HepG2 (cell line): ENCODE data around the gene SRSF2. TPM values are rescaled to one million over a fixed set of nuclear protein-coding genes. Genes with fewer than 3 reads are reported as not detected.

ENCODE experiments used
- EZH2 ChIP-seq: conservative IDR thresholded peaks from 2 replicates; pipeline ENCODE4 v1.6.1; 2012; ENCODE audit warnings: mild to moderate bottlenecking, low read depth, low read length, moderate library complexity
- HMG20A ChIP-seq: IDR thresholded peaks from 2 replicates; pipeline ENCODE4 v1.6.1; 2016; ENCODE audit warnings: borderline replicate concordance
- NR2F2 ChIP-seq: IDR thresholded peaks from 2 replicates; pipeline ENCODE4 v1.6.1; 2012; ENCODE audit warnings: low read depth, inconsistent platforms, borderline replicate concordance
- NR2F6 ChIP-seq, 2 experiments: IDR thresholded peaks; 2 replicates each; pipeline ENCODE4 v1.6.1; 2016; ENCODE audit warnings: antibody characterized with exemption in 1 of 2, mild to moderate bottlenecking in 1 of 2
- RBM22 ChIP-seq: fragments of 200-400 bp; formaldehyde crosslinking; optimal IDR thresholded peaks from 2 replicates; pipeline ENCODE3; 2017; ENCODE audit warnings: mild to moderate bottlenecking, low read length, moderate library complexity
- REPIN1 ChIP-seq: sonication (generic); formaldehyde crosslinking; IDR thresholded peaks from 2 replicates; pipeline ENCODE4 v1.8.0; 2022; ENCODE audit warnings: missing genetic modification reagents, low read depth, mild to moderate bottlenecking, borderline replicate concordance
- SP5 ChIP-seq: IDR thresholded peaks from 2 replicates; pipeline ENCODE4 v1.6.1; 2016; ENCODE audit warnings: low read depth, borderline replicate concordance
- TBX2 ChIP-seq: sonication (generic); formaldehyde crosslinking; IDR thresholded peaks from 2 replicates; pipeline ENCODE4 v1.5.0; 2020; ENCODE audit warnings: missing genetic modification reagents, mild to moderate bottlenecking, borderline replicate concordance
- ZBTB21 ChIP-seq: sonication (generic); formaldehyde crosslinking; IDR thresholded peaks from 2 replicates; pipeline ENCODE4 v1.4.0; 2020; ENCODE audit warnings: missing genetic modification reagents
- ZNF180 ChIP-seq: sonication (generic); formaldehyde crosslinking; IDR thresholded peaks from 2 replicates; pipeline ENCODE4 v1.4.0; 2020; ENCODE audit warnings: low read depth, missing genetic modification reagents, borderline replicate concordance
- ZNF343 ChIP-seq: sonication (generic); formaldehyde crosslinking; IDR thresholded peaks from 2 replicates; pipeline ENCODE4 v1.4.0; 2020; ENCODE audit warnings: mild to moderate bottlenecking, missing genetic modification reagents
- ZNF577 ChIP-seq: sonication (generic); formaldehyde crosslinking; IDR thresholded peaks from 2 replicates; pipeline ENCODE4 v1.4.0; 2020; ENCODE audit warnings: mild to moderate bottlenecking, low read depth, missing genetic modification reagents, borderline replicate concordance
- ZNF670 ChIP-seq: sonication (generic); formaldehyde crosslinking; IDR thresholded peaks from 2 replicates; pipeline ENCODE4 v1.8.0; 2022; ENCODE audit warnings: mild to moderate bottlenecking, missing genetic modification reagents, borderline replicate concordance
- ZNF720 ChIP-seq: sonication (generic); formaldehyde crosslinking; IDR thresholded peaks from 2 replicates; pipeline ENCODE4 v1.4.0; 2020; ENCODE audit warnings: missing genetic modification reagents
- ZSCAN31 ChIP-seq: sonication (generic); formaldehyde crosslinking; IDR thresholded peaks from 2 replicates; pipeline ENCODE4 v1.5.0; 2020; ENCODE audit warnings: low read depth, mild to moderate bottlenecking, missing genetic modification reagents
- polyA plus RNA-seq, 8 experiments: library from polyadenylated mRNA; depleted of rRNA in 3 of 8; stranded (reverse) in 7 of 8; unstranded in 1 of 8; fragments of >200 nt; fragmentation: Illumina TruSeq in 4 of 8; extraction: Trizol in 4 of 8; gene quantifications; 2 replicates each; pipeline versions ENCODE4 v1.2.1 to v1.2.3, GENCODE V29; 2011 to 2016; ENCODE audit warnings: low read depth in 4 of 8, missing spikeins in 1 of 8, mixed read lengths in 1 of 8; ENCODE audit not compliant: insufficient read depth in 1 of 8
- total RNA-seq, 5 experiments: library from RNA; depleted of rRNA; stranded (reverse); fragments of >200 nt; fragmentation: Illumina TruSeq; extraction: Trizol; gene quantifications; 2 replicates each; pipeline ENCODE4 v1.2.3, GENCODE V29; 2016; ENCODE audit warnings: low read depth in 1 of 5
- TF ChIP-seq, protein P1 (sequence below): sonication (generic); formaldehyde crosslinking; IDR thresholded peaks from 2 replicates; pipeline ENCODE4 v1.4.0; 2020; ENCODE audit warnings: missing genetic modification reagents, borderline replicate concordance
- TF ChIP-seq, protein P2 (sequence below): sonication (generic); formaldehyde crosslinking; IDR thresholded peaks from 2 replicates; pipeline ENCODE4 v1.5.0; 2020; ENCODE audit warnings: missing genetic modification reagents
- TF ChIP-seq, protein P3 (sequence below): sonication (generic); formaldehyde crosslinking; IDR thresholded peaks from 2 replicates; pipeline ENCODE4 v1.5.0; 2020; ENCODE audit warnings: mild to moderate bottlenecking, missing genetic modification reagents
- TF ChIP-seq, protein P4 (sequence below): IDR thresholded peaks from 2 replicates; pipeline ENCODE4 v1.6.1; 2016; ENCODE audit warnings: mild to moderate bottlenecking
- TF ChIP-seq, protein P5 (sequence below): sonication (generic); formaldehyde crosslinking; IDR thresholded peaks from 2 replicates; pipeline ENCODE4 v1.4.0; 2020; ENCODE audit warnings: missing genetic modification reagents

SRSF2 gene
- total and polyA plus RNA-seq, 2 of the 13 experiments (the other 11 are each of a cell fraction or from before 2014, with no cell fraction given) = 306 to 319 TPM

DNA sequence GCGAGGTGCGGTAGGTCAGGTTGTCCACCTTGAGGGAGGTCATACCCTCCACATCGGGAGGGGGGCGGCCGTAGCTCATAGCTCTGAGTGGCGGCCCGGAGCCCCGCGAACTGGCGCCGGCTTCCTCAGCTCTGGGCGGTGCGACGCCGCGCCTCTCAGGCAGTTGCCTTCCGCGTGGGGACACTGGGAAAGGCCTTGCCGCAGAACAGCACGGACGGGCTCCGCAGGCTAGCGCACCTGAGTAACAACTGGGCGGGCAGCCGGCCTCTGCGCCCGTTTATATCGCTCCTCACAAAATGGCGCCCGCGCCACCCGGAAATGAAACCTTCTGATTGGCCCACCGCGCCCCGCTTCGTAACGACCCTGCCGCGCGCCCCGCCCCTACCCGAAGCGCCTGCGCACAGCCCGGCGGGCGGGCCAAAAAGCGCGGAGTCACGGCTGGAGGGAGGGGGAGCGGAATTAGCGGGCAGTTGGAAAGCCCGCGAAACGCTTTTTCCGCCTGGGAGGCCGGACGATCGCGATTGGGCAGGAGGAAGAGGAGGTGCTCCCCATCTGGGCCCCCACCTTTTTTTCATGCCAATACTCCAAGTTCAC, at the start of gene SRSF2 (continued):
- TF ChIP-seq, protein P1, sequence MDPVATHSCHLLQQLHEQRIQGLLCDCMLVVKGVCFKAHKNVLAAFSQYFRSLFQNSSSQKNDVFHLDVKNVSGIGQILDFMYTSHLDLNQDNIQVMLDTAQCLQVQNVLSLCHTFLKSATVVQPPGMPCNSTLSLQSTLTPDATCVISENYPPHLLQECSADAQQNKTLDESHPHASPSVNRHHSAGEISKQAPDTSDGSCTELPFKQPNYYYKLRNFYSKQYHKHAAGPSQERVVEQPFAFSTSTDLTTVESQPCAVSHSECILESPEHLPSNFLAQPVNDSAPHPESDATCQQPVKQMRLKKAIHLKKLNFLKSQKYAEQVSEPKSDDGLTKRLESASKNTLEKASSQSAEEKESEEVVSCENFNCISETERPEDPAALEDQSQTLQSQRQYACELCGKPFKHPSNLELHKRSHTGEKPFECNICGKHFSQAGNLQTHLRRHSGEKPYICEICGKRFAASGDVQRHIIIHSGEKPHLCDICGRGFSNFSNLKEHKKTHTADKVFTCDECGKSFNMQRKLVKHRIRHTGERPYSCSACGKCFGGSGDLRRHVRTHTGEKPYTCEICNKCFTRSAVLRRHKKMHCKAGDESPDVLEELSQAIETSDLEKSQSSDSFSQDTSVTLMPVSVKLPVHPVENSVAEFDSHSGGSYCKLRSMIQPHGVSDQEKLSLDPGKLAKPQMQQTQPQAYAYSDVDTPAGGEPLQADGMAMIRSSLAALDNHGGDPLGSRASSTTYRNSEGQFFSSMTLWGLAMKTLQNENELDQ (CRISPR knock-in tag) = no peak
- TF ChIP-seq RBM22 (peak; percentile 95), ZSCAN31 (CRISPR knock-in tag) (peak; percentile 91; the same call in 1 of the 2 replicates), ZNF180 (CRISPR knock-in tag) (no peak), TBX2 (CRISPR knock-in tag) (peak; percentile 62; the same call in 1 of the 2 replicates), ZNF720 (CRISPR knock-in tag) (0 out of 2 replicates have a peak, but pooled peaks have one; percentile 72), SP5 (CRISPR knock-in tag) (peak; percentile 74), EZH2 (no peak), ZNF343 (CRISPR knock-in tag) (peak; percentile 82), ZNF577 (CRISPR knock-in tag) (no peak), ZBTB21 (peak; percentile 40; the same call in 1 of the 2 replicates), REPIN1 (peak; percentile 66), HMG20A (CRISPR knock-in tag) (no peak; the same call in 1 of the 2 replicates), ZNF670 (CRISPR knock-in tag) (peak; percentile 83), NR2F6 (IDR thresholded peaks at IDR 0.05) (no peak), NR2F6 (CRISPR knock-in tag; IDR thresholded peaks at IDR 0.05) (peak; percentile 60; the same call in 1 of the 2 replicates), NR2F2 (no peak)
- TF ChIP-seq, protein P2, sequence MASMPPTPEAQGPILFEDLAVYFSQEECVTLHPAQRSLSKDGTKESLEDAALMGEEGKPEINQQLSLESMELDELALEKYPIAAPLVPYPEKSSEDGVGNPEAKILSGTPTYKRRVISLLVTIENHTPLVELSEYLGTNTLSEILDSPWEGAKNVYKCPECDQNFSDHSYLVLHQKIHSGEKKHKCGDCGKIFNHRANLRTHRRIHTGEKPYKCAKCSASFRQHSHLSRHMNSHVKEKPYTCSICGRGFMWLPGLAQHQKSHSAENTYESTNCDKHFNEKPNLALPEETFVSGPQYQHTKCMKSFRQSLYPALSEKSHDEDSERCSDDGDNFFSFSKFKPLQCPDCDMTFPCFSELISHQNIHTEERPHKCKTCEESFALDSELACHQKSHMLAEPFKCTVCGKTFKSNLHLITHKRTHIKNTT (CRISPR knock-in tag) = peak; percentile 90; the same call in 1 of the 2 replicates
- TF ChIP-seq, protein P3, sequence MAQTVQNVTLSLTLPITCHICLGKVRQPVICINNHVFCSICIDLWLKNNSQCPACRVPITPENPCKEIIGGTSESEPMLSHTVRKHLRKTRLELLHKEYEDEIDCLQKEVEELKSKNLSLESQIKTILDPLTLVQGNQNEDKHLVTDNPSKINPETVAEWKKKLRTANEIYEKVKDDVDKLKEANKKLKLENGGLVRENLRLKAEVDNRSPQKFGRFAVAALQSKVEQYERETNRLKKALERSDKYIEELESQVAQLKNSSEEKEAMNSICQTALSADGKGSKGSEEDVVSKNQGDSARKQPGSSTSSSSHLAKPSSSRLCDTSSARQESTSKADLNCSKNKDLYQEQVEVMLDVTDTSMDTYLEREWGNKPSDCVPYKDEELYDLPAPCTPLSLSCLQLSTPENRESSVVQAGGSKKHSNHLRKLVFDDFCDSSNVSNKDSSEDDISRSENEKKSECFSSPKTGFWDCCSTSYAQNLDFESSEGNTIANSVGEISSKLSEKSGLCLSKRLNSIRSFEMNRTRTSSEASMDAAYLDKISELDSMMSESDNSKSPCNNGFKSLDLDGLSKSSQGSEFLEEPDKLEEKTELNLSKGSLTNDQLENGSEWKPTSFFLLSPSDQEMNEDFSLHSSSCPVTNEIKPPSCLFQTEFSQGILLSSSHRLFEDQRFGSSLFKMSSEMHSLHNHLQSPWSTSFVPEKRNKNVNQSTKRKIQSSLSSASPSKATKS = no peak
- TF ChIP-seq, protein P4, sequence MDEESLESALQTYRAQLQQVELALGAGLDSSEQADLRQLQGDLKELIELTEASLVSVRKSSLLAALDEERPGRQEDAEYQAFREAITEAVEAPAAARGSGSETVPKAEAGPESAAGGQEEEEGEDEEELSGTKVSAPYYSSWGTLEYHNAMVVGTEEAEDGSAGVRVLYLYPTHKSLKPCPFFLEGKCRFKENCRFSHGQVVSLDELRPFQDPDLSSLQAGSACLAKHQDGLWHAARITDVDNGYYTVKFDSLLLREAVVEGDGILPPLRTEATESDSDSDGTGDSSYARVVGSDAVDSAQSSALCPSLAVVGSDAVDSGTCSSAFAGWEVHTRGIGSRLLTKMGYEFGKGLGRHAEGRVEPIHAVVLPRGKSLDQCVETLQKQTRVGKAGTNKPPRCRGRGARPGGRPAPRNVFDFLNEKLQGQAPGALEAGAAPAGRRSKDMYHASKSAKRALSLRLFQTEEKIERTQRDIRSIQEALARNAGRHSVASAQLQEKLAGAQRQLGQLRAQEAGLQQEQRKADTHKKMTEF (CRISPR knock-in tag) = peak; percentile 97
- TF ChIP-seq, protein P5, sequence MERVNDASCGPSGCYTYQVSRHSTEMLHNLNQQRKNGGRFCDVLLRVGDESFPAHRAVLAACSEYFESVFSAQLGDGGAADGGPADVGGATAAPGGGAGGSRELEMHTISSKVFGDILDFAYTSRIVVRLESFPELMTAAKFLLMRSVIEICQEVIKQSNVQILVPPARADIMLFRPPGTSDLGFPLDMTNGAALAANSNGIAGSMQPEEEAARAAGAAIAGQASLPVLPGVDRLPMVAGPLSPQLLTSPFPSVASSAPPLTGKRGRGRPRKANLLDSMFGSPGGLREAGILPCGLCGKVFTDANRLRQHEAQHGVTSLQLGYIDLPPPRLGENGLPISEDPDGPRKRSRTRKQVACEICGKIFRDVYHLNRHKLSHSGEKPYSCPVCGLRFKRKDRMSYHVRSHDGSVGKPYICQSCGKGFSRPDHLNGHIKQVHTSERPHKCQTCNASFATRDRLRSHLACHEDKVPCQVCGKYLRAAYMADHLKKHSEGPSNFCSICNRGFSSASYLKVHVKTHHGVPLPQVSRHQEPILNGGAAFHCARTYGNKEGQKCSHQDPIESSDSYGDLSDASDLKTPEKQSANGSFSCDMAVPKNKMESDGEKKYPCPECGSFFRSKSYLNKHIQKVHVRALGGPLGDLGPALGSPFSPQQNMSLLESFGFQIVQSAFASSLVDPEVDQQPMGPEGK (CRISPR knock-in tag) = peak; percentile 89
